Effector CD4-positive, alpha-beta T cell (primary cell): ENCODE results near the gene CFAP206.
A peak's percentile ranks its signal among the peaks of the same experiment; 100 is the strongest.
"Not testable (repeated sequence)": the region's sequence is repeated elsewhere in the genome, so short reads cannot be mapped to it uniquely, and the experiment has no call there.

ENCODE experiments used
- DNase-seq: peaks from one replicate; pipeline ENCODE4 v3.0.0-alpha.2; 2020

Gene CFAP206

GRCh38 chr6:87426789-87427188 is 19.0 kb downstream of the CFAP206 start:
- no peak for DNase-seq

GRCh38 chr6:87430499-87430898 is 22.7 kb downstream of the CFAP206 start:
- no peak for DNase-seq

GRCh38 chr6:87431263-87431662 is 23.5 kb downstream of the CFAP206 start:
- DNase-seq, result no peak

- peak; percentile 15 for DNase-seq
These were observed 28.7 kb downstream of the CFAP206 start for GRCh38 chr6:87436435-87436834.

GRCh38 chr6:87441711-87442110 is 33.9 kb downstream of the CFAP206 start:
- DNase-seq, result no peak

- DNase-seq, result no peak
These were observed 36.6 kb downstream of the CFAP206 start for GRCh38 chr6:87444362-87444761.

GRCh38 chr6:87465051-87465450 is 57.3 kb downstream of the CFAP206 start:
- no peak for DNase-seq

- peak; percentile 78 for DNase-seq
These were observed 65.0 kb downstream of the CFAP206 start, which contains the start of gene SLC35A1 for GRCh38 chr6:87472525-87473418. Gene SLC35A1 (plus strand): TSS chr6:87472974. CDS start chr6:87473004, 30 bp downstream.

GRCh38 chr6:87473419-87473903 is 65.7 kb downstream of the CFAP206 start:
- peak; percentile 49 for DNase-seq

GRCh38 chr6:87481931-87482330 is 74.2 kb downstream of the CFAP206 start:
- DNase-seq, result no peak

GRCh38 chr6:87482366-87482765 is 74.6 kb downstream of the CFAP206 start:
- DNase-seq, result no peak

- no peak for DNase-seq
These were observed 76.2 kb downstream of the CFAP206 start for GRCh38 chr6:87483929-87484328.

- no peak for DNase-seq
These were observed 76.7 kb downstream of the CFAP206 start for GRCh38 chr6:87484491-87484890.

GRCh38 chr6:87487555-87487954 is 79.8 kb downstream of the CFAP206 start:
- DNase-seq, result no peak

GRCh38 chr6:87489326-87489725 is 81.6 kb downstream of the CFAP206 start:
- DNase-seq, result not testable (repeated sequence)

GRCh38 chr6:87494761-87495422 is 87.1 kb downstream of the CFAP206 start:
- no peak for DNase-seq

GRCh38 chr6:87498048-87498447 is 90.3 kb downstream of the CFAP206 start:
- no peak for DNase-seq

GRCh38 chr6:87501809-87502572 is 94.2 kb downstream of the CFAP206 start:
- DNase-seq, result no peak

- DNase-seq, result no peak
These were observed 96.7 kb downstream of the CFAP206 start for GRCh38 chr6:87504441-87504840.
